AG04449 (cell line): ENCODE results near the gene TGM5.

ENCODE experiments used
- CTCF ChIA-PET: fragments of 350-600 bp; formaldehyde crosslinking; extraction: SDS; loops from one replicate; lab custom pipeline; 2021; ENCODE audit warnings: antibody characterized with exemption; lab: Yijun Ruan, JAX
- POLR2A ChIA-PET: fragments of 400-600, 350-600 bp; formaldehyde crosslinking; extraction: SDS; loops from one replicate; lab custom pipeline; 2020; ENCODE audit warnings: antibody characterized with exemption, inconsistent platforms; lab: Yijun Ruan, JAX
- DNase-seq: peaks from one replicate; pipeline ENCODE4 v3.0.0-alpha.2; 2010; ENCODE audit warnings: low read depth, low spot score
- H3K4me3 ChIP-seq: 2 replicates; pipeline ENCODE4 v1.5.1; 2011; ENCODE audit warnings: low read depth, mild to moderate bottlenecking, control low read depth, low read length
- TF ChIP-seq, protein P1 (sequence below): IDR thresholded peaks from one replicate; pipeline ENCODE4 v1.5.1; 2011; ENCODE audit warnings: mild to moderate bottlenecking, moderate library complexity, low read length, control low read depth, inconsistent platforms; ENCODE audit not compliant: insufficient read depth; ENCODE audit errors: missing control alignments

Gene TGM5

DNA sequence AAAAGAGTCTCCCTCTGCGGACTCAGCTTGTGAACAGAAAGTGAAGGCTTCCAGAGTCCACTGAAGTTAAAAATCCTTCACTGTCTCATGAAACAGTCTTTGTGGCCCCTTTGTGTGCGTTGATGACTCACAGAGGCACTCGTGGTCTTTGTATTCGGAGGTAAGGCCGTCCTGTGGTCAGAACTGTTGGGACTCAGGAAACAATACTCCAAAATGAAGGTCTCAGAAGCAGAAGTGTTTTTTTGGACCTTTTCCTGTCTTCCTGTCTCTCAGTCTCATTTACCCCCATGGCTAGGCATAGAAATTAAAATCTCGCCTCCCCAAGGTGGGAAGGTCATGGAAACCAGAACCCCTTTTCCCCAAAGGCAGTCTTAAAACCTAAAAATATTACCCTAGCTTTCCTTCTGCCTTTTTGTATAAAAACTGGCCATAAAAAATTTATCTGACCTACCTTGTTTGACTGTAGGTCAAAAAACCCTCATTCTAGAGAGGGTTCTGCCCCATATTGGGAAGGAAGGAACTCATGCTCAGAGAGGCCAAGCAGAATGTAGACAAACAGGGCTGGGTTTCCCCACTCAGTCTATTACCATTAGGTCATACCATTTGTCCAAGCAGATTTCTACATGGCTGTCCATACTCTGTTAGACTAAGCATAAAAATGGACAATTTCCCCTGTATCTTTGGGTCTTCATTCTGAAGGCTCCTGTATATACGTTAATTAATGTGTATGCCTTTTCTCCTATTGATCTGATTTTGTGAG, 26.8 kb downstream of the TGM5 start:
- DNase-seq: no peak
- POLR2A ChIA-PET: no interaction called here
- H3K4me3 ChIP-seq: no peak overlapping the region
- CTCF ChIA-PET: interaction anchor here (1.1 to 3.8 kb wide), 3 partner anchors 11 to 47 kb away, joined by 3 to 23 read pairs (median 6); no protein-coding TSS in a partner anchor
- TF ChIP-seq, protein P1, sequence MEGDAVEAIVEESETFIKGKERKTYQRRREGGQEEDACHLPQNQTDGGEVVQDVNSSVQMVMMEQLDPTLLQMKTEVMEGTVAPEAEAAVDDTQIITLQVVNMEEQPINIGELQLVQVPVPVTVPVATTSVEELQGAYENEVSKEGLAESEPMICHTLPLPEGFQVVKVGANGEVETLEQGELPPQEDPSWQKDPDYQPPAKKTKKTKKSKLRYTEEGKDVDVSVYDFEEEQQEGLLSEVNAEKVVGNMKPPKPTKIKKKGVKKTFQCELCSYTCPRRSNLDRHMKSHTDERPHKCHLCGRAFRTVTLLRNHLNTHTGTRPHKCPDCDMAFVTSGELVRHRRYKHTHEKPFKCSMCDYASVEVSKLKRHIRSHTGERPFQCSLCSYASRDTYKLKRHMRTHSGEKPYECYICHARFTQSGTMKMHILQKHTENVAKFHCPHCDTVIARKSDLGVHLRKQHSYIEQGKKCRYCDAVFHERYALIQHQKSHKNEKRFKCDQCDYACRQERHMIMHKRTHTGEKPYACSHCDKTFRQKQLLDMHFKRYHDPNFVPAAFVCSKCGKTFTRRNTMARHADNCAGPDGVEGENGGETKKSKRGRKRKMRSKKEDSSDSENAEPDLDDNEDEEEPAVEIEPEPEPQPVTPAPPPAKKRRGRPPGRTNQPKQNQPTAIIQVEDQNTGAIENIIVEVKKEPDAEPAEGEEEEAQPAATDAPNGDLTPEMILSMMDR: no peak

DNA sequence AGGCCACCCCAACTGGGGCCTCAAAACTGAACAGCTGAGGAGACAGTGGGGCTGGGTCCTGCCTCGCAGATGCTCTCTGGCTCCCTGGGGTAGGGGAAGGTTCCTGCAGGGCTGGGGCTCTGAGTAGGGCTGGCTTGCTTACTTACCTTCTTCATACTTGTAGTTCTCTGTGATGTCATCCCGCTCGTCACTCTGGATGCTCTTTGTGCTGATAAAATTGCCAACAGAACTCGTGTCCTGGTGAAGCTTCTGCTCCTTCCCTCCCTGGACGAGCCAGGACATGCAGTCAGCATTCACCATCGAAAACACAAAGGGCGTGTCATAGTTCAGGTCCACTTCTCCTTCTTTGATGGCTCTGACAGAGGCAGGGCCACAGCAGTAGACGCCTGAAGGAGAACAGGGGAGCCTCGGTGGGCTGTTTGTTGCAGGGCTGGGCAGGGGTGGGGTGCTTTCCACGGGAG, 28.0 kb downstream of the TGM5 start:
- H3K4me3 ChIP-seq: no peak overlapping the region
- ChIA-PET POLR2A (no interaction called here), CTCF (interaction anchor here (1.6 to 2.4 kb wide), 2 partner anchors 10 to 12 kb away, joined by 4 to 6 read pairs; no protein-coding TSS in a partner anchor)
- TF ChIP-seq, protein P1: no peak
- no peak for DNase-seq

DNA sequence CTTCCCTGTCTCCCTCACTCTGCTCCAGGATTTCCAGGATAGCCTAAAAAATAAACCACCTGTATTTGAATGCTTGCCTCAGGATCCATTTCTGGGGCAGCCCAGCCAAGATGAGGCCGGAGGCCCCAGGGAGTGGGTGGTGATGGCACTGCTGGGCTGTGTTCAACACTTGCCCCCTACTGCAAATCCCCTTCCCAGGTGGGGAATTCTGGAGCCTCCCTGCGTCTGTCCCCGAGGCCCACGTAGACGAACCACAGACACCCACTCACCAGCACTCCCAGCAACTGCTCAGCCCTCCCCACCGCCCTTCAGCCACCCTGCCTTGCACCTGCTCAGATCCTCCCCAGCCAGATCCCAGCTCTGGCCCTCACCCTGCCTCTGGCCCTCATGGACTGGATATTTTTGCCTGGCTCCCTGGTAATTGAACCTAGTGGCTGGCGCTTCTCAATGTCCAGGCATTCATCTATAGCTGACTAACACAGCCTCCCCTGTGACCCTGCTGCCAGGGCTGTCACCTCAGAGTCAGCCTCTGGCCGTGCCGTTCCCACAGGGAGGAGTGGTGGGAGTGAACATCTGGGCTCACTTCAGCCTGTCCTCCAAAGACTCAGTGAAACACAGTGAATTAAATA, 28.8 kb downstream of the TGM5 start:
- no peak overlapping the region for H3K4me3 ChIP-seq
- CTCF ChIA-PET: interaction anchor here (1.6 to 2.4 kb wide), 2 partner anchors 9 to 11 kb away, joined by 4 to 6 read pairs; no protein-coding TSS in a partner anchor

DNA sequence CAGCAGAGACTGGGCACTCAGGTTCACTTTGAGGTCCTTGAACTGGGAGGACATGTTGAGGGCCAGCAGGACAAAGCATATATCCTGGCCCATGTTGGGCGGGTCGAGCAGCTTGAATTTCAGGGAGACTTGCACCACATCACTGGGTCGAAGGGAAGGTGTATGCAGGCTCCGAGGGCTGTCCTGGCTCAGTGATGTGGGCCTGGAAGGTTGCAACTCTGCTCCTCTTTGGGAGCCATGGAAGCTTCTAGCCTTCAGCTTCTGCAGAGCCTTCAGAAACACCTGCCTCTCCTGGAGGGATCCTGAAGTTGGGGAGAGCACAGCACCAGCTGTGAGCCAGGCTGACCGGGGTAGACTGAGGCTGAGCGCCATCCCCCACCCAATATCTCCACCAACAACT, 31.2 kb downstream of the TGM5 start:
- no peak overlapping the region for H3K4me3 ChIP-seq
- ChIA-PET CTCF (interaction anchor here (1.3 kb wide), 2 partner anchors 10 to 50 kb away, joined by 6 to 7 read pairs; no protein-coding TSS in a partner anchor), POLR2A (no interaction called here)
- no peak for DNase-seq
- TF ChIP-seq, protein P1: no peak

More for the DNA sequence above, 28.8 kb downstream of the TGM5 start:
- TF ChIP-seq, protein P1: no peak
- POLR2A ChIA-PET: no interaction called here
- no peak for DNase-seq

DNA sequence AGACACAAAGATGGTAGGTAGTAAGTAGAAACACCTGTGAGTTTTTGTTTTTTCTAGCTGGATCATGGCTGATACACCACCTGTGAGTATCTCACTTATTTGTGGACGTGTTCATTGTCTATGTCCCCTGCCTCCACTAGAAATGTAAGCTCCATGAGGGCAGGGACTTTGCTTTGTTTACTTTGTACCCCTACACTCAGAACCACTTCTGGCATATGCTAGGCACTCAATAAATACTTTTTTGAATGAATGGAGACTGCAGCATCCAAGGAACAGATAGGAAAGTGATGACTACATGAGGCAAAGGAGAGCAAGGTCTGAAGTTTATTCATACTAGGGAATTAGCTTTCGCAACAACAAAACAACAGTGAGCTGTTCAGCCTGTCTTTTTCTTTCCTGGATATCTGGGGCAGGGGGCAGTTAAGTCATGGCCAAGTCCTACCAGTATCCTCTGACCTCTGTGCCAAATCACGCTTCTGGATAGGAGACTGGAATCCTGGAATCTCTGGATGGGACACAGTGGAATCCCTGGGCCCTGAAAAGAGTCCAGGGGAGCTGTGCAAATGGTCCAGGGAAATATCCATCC, 34.3 kb downstream of the TGM5 start:
- TF ChIP-seq, protein P1: no peak
- ChIA-PET CTCF (interaction anchor here (0.6 to 13.2 kb wide), 6 partner anchors 9 to 52 kb away, joined by 3 to 434 read pairs (median 4); no protein-coding TSS in a partner anchor), POLR2A (no interaction called here)
- no peak overlapping the region for H3K4me3 ChIP-seq
- no peak for DNase-seq
